HepG2 (cell line): ENCODE measurements around the gene ENO3. TPM values are rescaled to one million over a fixed set of nuclear protein-coding genes. Genes with fewer than 3 reads are reported as not detected.

ENCODE experiments used
- DRAP1 ChIP-seq: IDR thresholded peaks from 2 replicates; pipeline ENCODE4 v1.6.1; 2016; ENCODE audit warnings: missing genetic modification reagents, missing compliant biosample characterization
- E2F1 ChIP-seq: sonication (generic); formaldehyde crosslinking; IDR thresholded peaks from 2 replicates; pipeline ENCODE4 v1.5.0; 2020; ENCODE audit warnings: missing genetic modification reagents
- GMEB1 ChIP-seq: sonication (generic); formaldehyde crosslinking; IDR thresholded peaks from 2 replicates; pipeline ENCODE4 v1.5.1; 2020; ENCODE audit warnings: missing genetic modification reagents, mild to moderate bottlenecking, borderline replicate concordance
- JDP2 ChIP-seq: sonication (generic); formaldehyde crosslinking; IDR thresholded peaks from 2 replicates; pipeline ENCODE4 v1.8.1; 2022; ENCODE audit warnings: missing genetic modification reagents, borderline replicate concordance
- JUND ChIP-seq: sonication (generic); formaldehyde crosslinking; IDR thresholded peaks from 2 replicates; pipeline ENCODE4 v1.8.0; 2022; ENCODE audit warnings: mild to moderate bottlenecking, missing genetic modification reagents
- MXI1 ChIP-seq: IDR thresholded peaks from 3 replicates; pipeline ENCODE4 v1.6.1; 2012; ENCODE audit warnings: low read depth, low read length, inconsistent platforms, borderline replicate concordance
- NRL ChIP-seq: sonication (generic); formaldehyde crosslinking; IDR thresholded peaks from 2 replicates; pipeline ENCODE4 v1.5.0; 2020; ENCODE audit warnings: missing genetic modification reagents, mild to moderate bottlenecking, moderate library complexity, borderline replicate concordance
- POLR2G ChIP-seq: fragments of 200-400 bp; formaldehyde crosslinking; IDR thresholded peaks from 2 replicates; pipeline ENCODE4 v1.6.1; 2018; ENCODE audit warnings: mild to moderate bottlenecking, low read depth, low read length, moderate library complexity
- PPARG ChIP-seq: conservative IDR thresholded peaks from 2 replicates; pipeline ENCODE4 v1.6.1; 2016; ENCODE audit warnings: missing biosample characterization, missing genetic modification reagents
- RAD21 ChIP-seq: fragments of 450-650 bp; formaldehyde crosslinking; IDR thresholded peaks from 2 replicates; pipeline ENCODE4 v1.5.0; 2020; ENCODE audit warnings: mild to moderate bottlenecking
- SNRNP70 ChIP-seq: fragments of 200-400 bp; formaldehyde crosslinking; IDR thresholded peaks from 2 replicates; pipeline ENCODE4 v1.6.1; 2017; ENCODE audit warnings: mild to moderate bottlenecking, low read depth, low read length, moderate library complexity
- TAF1 ChIP-seq: sonication (generic); formaldehyde crosslinking; IDR thresholded peaks from 2 replicates; pipeline ENCODE4 v1.4.0; 2020; ENCODE audit warnings: missing genetic modification reagents
- TBP ChIP-seq: sonication (generic); formaldehyde crosslinking; IDR thresholded peaks from 2 replicates; pipeline ENCODE4 v1.5.0; 2020; ENCODE audit warnings: missing genetic modification reagents
- ZNF121 ChIP-seq: sonication (generic); formaldehyde crosslinking; IDR thresholded peaks from 2 replicates; pipeline ENCODE4 v1.5.0; 2020; ENCODE audit warnings: mild to moderate bottlenecking, missing genetic modification reagents
- ZNF350 ChIP-seq: sonication (generic); formaldehyde crosslinking; IDR thresholded peaks from 2 replicates; pipeline ENCODE4 v1.4.0; 2020; ENCODE audit warnings: mild to moderate bottlenecking, low read depth, missing genetic modification reagents, borderline replicate concordance
- ZNF383 ChIP-seq: sonication (generic); formaldehyde crosslinking; IDR thresholded peaks from 2 replicates; pipeline ENCODE4 v1.4.0; 2020; ENCODE audit warnings: missing genetic modification reagents, mild to moderate bottlenecking, borderline replicate concordance
- polyA plus RNA-seq, 8 experiments: library from polyadenylated mRNA; depleted of rRNA in 3 of 8; stranded (reverse) in 7 of 8; unstranded in 1 of 8; fragments of >200 nt; fragmentation: Illumina TruSeq in 4 of 8; extraction: Trizol in 4 of 8; gene quantifications; 2 replicates each; pipeline versions ENCODE4 v1.2.1 to v1.2.3, GENCODE V29; 2011 to 2016; ENCODE audit warnings: low read depth in 4 of 8, missing spikeins in 1 of 8, mixed read lengths in 1 of 8; ENCODE audit not compliant: insufficient read depth in 1 of 8
- total RNA-seq, 5 experiments: library from RNA; depleted of rRNA; stranded (reverse); fragments of >200 nt; fragmentation: Illumina TruSeq; extraction: Trizol; gene quantifications; 2 replicates each; pipeline ENCODE4 v1.2.3, GENCODE V29; 2016; ENCODE audit warnings: low read depth in 1 of 5
- TF ChIP-seq, protein P1 (sequence below): sonication (generic); formaldehyde crosslinking; IDR thresholded peaks from 2 replicates; pipeline ENCODE4 v1.5.1; 2020; ENCODE audit warnings: mild to moderate bottlenecking, missing genetic modification reagents, moderate library complexity
- TF ChIP-seq, protein P2 (sequence below): sonication (generic); formaldehyde crosslinking; IDR thresholded peaks from 2 replicates; pipeline ENCODE4 v1.4.0; 2020; ENCODE audit warnings: missing genetic modification reagents
- TF ChIP-seq, protein P3 (sequence below): IDR thresholded peaks from 2 replicates; pipeline ENCODE4 v1.6.1; 2012; ENCODE audit warnings: inconsistent platforms
- TF ChIP-seq, protein P4 (sequence below): IDR thresholded peaks from 2 replicates; pipeline ENCODE4 v1.6.1; 2016

The ENO3 gene
- total and polyA plus RNA-seq, 2 of the 13 experiments (the other 11 are each of a cell fraction or from before 2014, with no cell fraction given) = 59.8 to 69.8 TPM

DNA sequence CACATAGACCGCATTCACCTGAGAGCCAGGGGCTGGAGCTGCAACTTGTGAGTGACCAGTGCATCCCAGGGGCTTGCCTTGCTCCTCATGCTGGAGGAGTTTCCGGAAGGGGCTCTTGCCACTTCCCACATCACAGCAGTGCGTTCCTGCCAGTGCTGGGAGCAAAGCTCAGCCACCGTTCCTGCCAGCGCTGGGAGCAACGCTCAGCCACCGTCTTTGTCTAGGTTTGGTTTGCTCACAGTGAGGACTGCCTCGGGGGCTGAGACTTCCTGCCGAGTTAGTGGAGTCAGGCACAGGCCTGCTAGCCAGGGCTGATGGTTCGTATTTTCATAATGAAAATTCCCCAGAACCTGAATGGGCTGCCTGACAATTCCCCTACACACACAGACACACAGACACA, 42.6 kb upstream of the ENO3 start (continued):
- TF ChIP-seq, protein P1, sequence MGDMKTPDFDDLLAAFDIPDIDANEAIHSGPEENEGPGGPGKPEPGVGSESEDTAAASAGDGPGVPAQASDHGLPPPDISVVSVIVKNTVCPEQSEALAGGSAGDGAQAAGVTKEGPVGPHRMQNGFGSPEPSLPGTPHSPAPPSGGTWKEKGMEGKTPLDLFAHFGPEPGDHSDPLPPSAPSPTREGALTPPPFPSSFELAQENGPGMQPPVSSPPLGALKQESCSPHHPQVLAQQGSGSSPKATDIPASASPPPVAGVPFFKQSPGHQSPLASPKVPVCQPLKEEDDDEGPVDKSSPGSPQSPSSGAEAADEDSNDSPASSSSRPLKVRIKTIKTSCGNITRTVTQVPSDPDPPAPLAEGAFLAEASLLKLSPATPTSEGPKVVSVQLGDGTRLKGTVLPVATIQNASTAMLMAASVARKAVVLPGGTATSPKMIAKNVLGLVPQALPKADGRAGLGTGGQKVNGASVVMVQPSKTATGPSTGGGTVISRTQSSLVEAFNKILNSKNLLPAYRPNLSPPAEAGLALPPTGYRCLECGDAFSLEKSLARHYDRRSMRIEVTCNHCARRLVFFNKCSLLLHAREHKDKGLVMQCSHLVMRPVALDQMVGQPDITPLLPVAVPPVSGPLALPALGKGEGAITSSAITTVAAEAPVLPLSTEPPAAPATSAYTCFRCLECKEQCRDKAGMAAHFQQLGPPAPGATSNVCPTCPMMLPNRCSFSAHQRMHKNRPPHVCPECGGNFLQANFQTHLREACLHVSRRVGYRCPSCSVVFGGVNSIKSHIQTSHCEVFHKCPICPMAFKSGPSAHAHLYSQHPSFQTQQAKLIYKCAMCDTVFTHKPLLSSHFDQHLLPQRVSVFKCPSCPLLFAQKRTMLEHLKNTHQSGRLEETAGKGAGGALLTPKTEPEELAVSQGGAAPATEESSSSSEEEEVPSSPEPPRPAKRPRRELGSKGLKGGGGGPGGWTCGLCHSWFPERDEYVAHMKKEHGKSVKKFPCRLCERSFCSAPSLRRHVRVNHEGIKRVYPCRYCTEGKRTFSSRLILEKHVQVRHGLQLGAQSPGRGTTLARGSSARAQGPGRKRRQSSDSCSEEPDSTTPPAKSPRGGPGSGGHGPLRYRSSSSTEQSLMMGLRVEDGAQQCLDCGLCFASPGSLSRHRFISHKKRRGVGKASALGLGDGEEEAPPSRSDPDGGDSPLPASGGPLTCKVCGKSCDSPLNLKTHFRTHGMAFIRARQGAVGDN (CRISPR knock-in tag) = peak; percentile 88
- TF ChIP-seq, protein P2, sequence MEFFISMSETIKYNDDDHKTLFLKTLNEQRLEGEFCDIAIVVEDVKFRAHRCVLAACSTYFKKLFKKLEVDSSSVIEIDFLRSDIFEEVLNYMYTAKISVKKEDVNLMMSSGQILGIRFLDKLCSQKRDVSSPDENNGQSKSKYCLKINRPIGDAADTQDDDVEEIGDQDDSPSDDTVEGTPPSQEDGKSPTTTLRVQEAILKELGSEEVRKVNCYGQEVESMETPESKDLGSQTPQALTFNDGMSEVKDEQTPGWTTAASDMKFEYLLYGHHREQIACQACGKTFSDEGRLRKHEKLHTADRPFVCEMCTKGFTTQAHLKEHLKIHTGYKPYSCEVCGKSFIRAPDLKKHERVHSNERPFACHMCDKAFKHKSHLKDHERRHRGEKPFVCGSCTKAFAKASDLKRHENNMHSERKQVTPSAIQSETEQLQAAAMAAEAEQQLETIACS (CRISPR knock-in tag) = 0 out of 2 replicates have a peak, but pooled peaks have one; percentile 37
- TF ChIP-seq JUND (CRISPR knock-in tag) = 0 out of 2 replicates have a peak, but pooled peaks have one; percentile 1
- peak; percentile 39; the same call in 1 of the 3 replicates for TF ChIP-seq MXI1
- no peak for TF ChIP-seq E2F1 (CRISPR knock-in tag)
- 0 out of 2 replicates have a peak, but pooled peaks have one; percentile 6 for TF ChIP-seq RAD21 (CRISPR knock-in tag)
- no peak for TF ChIP-seq SNRNP70
- TF ChIP-seq, protein P3, sequence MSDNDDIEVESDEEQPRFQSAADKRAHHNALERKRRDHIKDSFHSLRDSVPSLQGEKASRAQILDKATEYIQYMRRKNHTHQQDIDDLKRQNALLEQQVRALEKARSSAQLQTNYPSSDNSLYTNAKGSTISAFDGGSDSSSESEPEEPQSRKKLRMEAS = peak; percentile 73
- TF ChIP-seq NRL (CRISPR knock-in tag) = peak; percentile 60; the same call in 1 of the 2 replicates
- TF ChIP-seq ZNF121 (CRISPR knock-in tag) = no peak
- peak; percentile 37; the same call in 1 of the 2 replicates for TF ChIP-seq GMEB1 (CRISPR knock-in tag)
- peak; percentile 73 for TF ChIP-seq POLR2G
- TF ChIP-seq, protein P4, sequence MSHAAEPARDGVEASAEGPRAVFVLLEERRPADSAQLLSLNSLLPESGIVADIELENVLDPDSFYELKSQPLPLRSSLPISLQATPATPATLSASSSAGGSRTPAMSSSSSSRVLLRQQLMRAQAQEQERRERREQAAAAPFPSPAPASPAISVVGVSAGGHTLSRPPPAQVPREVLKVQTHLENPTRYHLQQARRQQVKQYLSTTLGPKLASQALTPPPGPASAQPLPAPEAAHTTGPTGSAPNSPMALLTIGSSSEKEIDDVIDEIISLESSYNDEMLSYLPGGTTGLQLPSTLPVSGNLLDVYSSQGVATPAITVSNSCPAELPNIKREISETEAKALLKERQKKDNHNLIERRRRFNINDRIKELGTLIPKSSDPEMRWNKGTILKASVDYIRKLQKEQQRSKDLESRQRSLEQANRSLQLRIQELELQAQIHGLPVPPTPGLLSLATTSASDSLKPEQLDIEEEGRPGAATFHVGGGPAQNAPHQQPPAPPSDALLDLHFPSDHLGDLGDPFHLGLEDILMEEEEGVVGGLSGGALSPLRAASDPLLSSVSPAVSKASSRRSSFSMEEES (CRISPR knock-in tag) = no peak
- no peak for TF ChIP-seq JDP2 (CRISPR knock-in tag)
- 0 out of 2 replicates have a peak, but pooled peaks have one; percentile 27 for TF ChIP-seq PPARG (CRISPR knock-in tag)
- TF ChIP-seq TBP (CRISPR knock-in tag) = no peak
- TF ChIP-seq ZNF350 (CRISPR knock-in tag) = no peak
- TF ChIP-seq TAF1 = peak; percentile 58; the same call in 1 of the 2 replicates
- no peak for TF ChIP-seq ZNF383 (CRISPR knock-in tag)
- peak; percentile 56; the same call in 1 of the 2 replicates for TF ChIP-seq DRAP1 (CRISPR knock-in tag)
